ENCODE results near the gene EIF2S1. TPM values are rescaled to one million over a fixed set of nuclear protein-coding genes. Genes with fewer than 3 reads are reported as not detected.

EIF2S1 gene
- total RNA-seq, 1 experiment from 2014 or later, result 192 TPM

DNA sequence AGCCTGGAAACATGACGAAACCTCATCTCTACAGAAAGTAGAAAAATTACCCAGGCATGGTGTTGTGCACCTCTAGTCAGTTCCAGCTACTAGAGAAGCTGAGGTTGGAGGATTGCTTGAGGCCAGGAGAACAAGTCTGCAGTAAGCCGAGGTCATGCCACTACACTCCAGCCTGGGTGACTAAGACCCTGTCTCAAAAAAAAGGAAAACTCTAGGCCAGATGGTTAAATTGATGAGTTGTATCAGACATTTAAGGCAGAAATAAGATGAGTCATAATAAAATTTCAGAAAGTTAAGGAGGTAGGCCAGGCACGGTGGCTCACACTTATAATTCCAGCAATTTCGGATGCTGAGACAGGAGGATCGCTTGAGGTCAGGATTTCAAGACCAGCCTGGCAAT lies 10.7 kb downstream of the EIF2S1 start:
- ATAC-seq (no peak), DNase-seq (ENCODE audit: low read depth, low spot score) (no peak)
- Histone ChIP-seq H3K36me3 (ENCODE audit: control insufficient read depth in 1 of 2, insufficient read depth in 2 of 2, low read length in 2 of 2) (peaks cover 62 to 65% of the 10 kb centered on the region in 2 experiments), H3K9me2 (ENCODE audit: insufficient read depth) (no peaks in the 10 kb centered on the region), H4K20me1 (ENCODE audit: insufficient read depth) (peaks cover 17% of the 10 kb centered on the region; the same call in 1 of the 2 replicates), H3K9me3 (ENCODE audit: control insufficient read depth in 1 of 2, insufficient read depth in 1 of 2, low read depth in 1 of 2, low read length in 2 of 2) (no peaks in the 10 kb centered on the region), H3K4me3 (replicated peaks in 1 of 2; ENCODE audit: low read depth in 1 of 2, low read length in 2 of 2) (no peak overlapping the region), H3K79me2 (ENCODE audit: insufficient read depth, low read length) (peaks cover 97% of the 10 kb centered on the region), H3K4me1 (ENCODE audit: control insufficient read depth in 1 of 2, insufficient read depth in 2 of 2, low read length in 2 of 2) (no peaks in the 10 kb centered on the region), H2AFZ (ENCODE audit: low read depth, low read length, poor library complexity, severe bottlenecking) (no peak overlapping the region), H3K4me2 (ENCODE audit: low read length) (no peak overlapping the region), H3K9ac (ENCODE audit: low read length) (no peak overlapping the region), H3K27ac (ENCODE audit: low read depth, low read length) (no peak overlapping the region), H3K27me3 (ENCODE audit: insufficient read depth, low read length) (no peaks in the 10 kb centered on the region)
- CTCF ChIA-PET, result interaction anchor here (1.3 kb wide), 1 partner anchor 11 kb away, joined by 3 read pairs; the partner anchor contains the start of gene ATP6V1D
- RAD21 ChIA-PET (ENCODE audit: low non-redundant PET in 1 of 2, low total read pairs in 2 of 2, uncharacterized antibody in 2 of 2, unreplicated experiment in 2 of 2), result no interaction called here
- TF ChIP-seq, protein P1, sequence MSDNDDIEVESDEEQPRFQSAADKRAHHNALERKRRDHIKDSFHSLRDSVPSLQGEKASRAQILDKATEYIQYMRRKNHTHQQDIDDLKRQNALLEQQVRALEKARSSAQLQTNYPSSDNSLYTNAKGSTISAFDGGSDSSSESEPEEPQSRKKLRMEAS (IDR thresholded peaks at IDR 0.05), result no peak
- TF ChIP-seq, protein P2, sequence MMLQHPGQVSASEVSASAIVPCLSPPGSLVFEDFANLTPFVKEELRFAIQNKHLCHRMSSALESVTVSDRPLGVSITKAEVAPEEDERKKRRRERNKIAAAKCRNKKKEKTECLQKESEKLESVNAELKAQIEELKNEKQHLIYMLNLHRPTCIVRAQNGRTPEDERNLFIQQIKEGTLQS (IDR thresholded peaks at IDR 0.05), result no peak
- TF ChIP-seq, protein P3, sequence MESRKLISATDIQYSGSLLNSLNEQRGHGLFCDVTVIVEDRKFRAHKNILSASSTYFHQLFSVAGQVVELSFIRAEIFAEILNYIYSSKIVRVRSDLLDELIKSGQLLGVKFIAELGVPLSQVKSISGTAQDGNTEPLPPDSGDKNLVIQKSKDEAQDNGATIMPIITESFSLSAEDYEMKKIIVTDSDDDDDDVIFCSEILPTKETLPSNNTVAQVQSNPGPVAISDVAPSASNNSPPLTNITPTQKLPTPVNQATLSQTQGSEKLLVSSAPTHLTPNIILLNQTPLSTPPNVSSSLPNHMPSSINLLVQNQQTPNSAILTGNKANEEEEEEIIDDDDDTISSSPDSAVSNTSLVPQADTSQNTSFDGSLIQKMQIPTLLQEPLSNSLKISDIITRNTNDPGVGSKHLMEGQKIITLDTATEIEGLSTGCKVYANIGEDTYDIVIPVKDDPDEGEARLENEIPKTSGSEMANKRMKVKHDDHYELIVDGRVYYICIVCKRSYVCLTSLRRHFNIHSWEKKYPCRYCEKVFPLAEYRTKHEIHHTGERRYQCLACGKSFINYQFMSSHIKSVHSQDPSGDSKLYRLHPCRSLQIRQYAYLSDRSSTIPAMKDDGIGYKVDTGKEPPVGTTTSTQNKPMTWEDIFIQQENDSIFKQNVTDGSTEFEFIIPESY (IDR thresholded peaks at IDR 0.05; ENCODE audit: extremely low read depth, insufficient replicate concordance, low read length), result no peak
- TF ChIP-seq EGR1 (IDR thresholded peaks at IDR 0.05; ENCODE audit: low read depth) (no peak), ZFX (IDR thresholded peaks at IDR 0.05) (no peak), TCF7L2 (IDR thresholded peaks at IDR 0.05; ENCODE audit: borderline replicate concordance, extremely low read depth, insufficient read depth, insufficient read length) (no peak), SP1 (IDR thresholded peaks at IDR 0.05; ENCODE audit: low read depth) (no peak), JUND (IDR thresholded peaks at IDR 0.05) (no peak), ZNF274 (IDR thresholded peaks at IDR 0.05; ENCODE audit: low read depth, low read length) (no peak), RAD21 (IDR thresholded peaks at IDR 0.05; ENCODE audit: low read depth) (no peak), CEBPB (IDR thresholded peaks at IDR 0.05; ENCODE audit: low read depth) (no peak), EZH2 (IDR thresholded peaks at IDR 0.05) (no peak), SRF (IDR thresholded peaks at IDR 0.05; ENCODE audit: low read depth) (no peak), FOSL1 (IDR thresholded peaks at IDR 0.05; ENCODE audit: low read depth) (no peak), SIN3A (IDR thresholded peaks at IDR 0.05; ENCODE audit: low read depth) (no peak), CBX3 (IDR thresholded peaks at IDR 0.05; ENCODE audit: low read depth) (no peak), YY1 (IDR thresholded peaks at IDR 0.05; ENCODE audit: extremely low read depth, insufficient replicate concordance, low read depth, low read length) (no peak)
- TF ChIP-seq, protein P4, sequence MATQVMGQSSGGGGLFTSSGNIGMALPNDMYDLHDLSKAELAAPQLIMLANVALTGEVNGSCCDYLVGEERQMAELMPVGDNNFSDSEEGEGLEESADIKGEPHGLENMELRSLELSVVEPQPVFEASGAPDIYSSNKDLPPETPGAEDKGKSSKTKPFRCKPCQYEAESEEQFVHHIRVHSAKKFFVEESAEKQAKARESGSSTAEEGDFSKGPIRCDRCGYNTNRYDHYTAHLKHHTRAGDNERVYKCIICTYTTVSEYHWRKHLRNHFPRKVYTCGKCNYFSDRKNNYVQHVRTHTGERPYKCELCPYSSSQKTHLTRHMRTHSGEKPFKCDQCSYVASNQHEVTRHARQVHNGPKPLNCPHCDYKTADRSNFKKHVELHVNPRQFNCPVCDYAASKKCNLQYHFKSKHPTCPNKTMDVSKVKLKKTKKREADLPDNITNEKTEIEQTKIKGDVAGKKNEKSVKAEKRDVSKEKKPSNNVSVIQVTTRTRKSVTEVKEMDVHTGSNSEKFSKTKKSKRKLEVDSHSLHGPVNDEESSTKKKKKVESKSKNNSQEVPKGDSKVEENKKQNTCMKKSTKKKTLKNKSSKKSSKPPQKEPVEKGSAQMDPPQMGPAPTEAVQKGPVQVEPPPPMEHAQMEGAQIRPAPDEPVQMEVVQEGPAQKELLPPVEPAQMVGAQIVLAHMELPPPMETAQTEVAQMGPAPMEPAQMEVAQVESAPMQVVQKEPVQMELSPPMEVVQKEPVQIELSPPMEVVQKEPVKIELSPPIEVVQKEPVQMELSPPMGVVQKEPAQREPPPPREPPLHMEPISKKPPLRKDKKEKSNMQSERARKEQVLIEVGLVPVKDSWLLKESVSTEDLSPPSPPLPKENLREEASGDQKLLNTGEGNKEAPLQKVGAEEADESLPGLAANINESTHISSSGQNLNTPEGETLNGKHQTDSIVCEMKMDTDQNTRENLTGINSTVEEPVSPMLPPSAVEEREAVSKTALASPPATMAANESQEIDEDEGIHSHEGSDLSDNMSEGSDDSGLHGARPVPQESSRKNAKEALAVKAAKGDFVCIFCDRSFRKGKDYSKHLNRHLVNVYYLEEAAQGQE (IDR thresholded peaks at IDR 0.05; ENCODE audit: low read depth), result no peak
- TF ChIP-seq, protein P5, sequence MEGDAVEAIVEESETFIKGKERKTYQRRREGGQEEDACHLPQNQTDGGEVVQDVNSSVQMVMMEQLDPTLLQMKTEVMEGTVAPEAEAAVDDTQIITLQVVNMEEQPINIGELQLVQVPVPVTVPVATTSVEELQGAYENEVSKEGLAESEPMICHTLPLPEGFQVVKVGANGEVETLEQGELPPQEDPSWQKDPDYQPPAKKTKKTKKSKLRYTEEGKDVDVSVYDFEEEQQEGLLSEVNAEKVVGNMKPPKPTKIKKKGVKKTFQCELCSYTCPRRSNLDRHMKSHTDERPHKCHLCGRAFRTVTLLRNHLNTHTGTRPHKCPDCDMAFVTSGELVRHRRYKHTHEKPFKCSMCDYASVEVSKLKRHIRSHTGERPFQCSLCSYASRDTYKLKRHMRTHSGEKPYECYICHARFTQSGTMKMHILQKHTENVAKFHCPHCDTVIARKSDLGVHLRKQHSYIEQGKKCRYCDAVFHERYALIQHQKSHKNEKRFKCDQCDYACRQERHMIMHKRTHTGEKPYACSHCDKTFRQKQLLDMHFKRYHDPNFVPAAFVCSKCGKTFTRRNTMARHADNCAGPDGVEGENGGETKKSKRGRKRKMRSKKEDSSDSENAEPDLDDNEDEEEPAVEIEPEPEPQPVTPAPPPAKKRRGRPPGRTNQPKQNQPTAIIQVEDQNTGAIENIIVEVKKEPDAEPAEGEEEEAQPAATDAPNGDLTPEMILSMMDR (IDR thresholded peaks at IDR 0.05 in 2 of 3, conservative IDR thresholded peaks at IDR 0.05 in 1 of 3; ENCODE audit: borderline replicate concordance in 1 of 3, insufficient read depth in 1 of 3, low read depth in 2 of 3, low read length in 2 of 3), result no peak
- no TSS peak for BruUV-seq (replicated peaks)
- POLR2A ChIA-PET, result no interaction called here
- intact Hi-C loops (cut with micrococcal nuclease), result no loop called here

All from HCT116 (cell line).